DLD1 (cell line): ENCODE results near the gene ZNF836.
"Not testable (repeated sequence)": the region's sequence is repeated elsewhere in the genome, so short reads cannot be mapped to it uniquely, and the experiment has no call there.

Source experiments
- in situ Hi-C: cut with HindIII; loops from 2 replicates; pipeline ENCODE4 v1.10.0; 2017; ENCODE audit warnings: low sequenced_read_pairs

ZNF836 gene

GRCh38 chr19:52171321-52172169 lies at the start of gene ZNF836:
TSS of gene ZNF836 (minus strand) at chr19:52171621. CDS start at chr19:52168072, 3,549 bp downstream.
- in situ Hi-C loops = no loop called here

GRCh38 chr19:52221031-52221430 lies 49.6 kb upstream of the ZNF836 start:
- in situ Hi-C loops = no loop called here

- in situ Hi-C loops = no loop called here
Observed at GRCh38 chr19:52219611-52220010, 48.2 kb upstream of the ZNF836 start.

GRCh38 chr19:52217576-52217975 lies 46.2 kb upstream of the ZNF836 start:
- in situ Hi-C loops = no loop called here

GRCh38 chr19:52216401-52216800 lies 45.0 kb upstream of the ZNF836 start:
- in situ Hi-C loops = no loop called here

GRCh38 chr19:52214241-52214640 lies 42.8 kb upstream of the ZNF836 start:
- in situ Hi-C loops = no loop called here

GRCh38 chr19:52212572-52213255 lies 41.3 kb upstream of the ZNF836 start:
- in situ Hi-C loops = no loop called here

GRCh38 chr19:52211926-52212571 lies 40.6 kb upstream of the ZNF836 start:
- in situ Hi-C loops = no loop called here

GRCh38 chr19:52211203-52211602 lies 39.8 kb upstream of the ZNF836 start:
- in situ Hi-C loops = no loop called here

- in situ Hi-C loops = no loop called here
Observed at GRCh38 chr19:52206481-52206880, 35.1 kb upstream of the ZNF836 start.

- in situ Hi-C loops = not testable (repeated sequence)
Observed at GRCh38 chr19:52200755-52201391, 29.5 kb upstream of the ZNF836 start.

- in situ Hi-C loops = no loop called here
Observed at GRCh38 chr19:52200044-52200443, 28.6 kb upstream of the ZNF836 start.

GRCh38 chr19:52198678-52199077 lies 27.3 kb upstream of the ZNF836 start:
- in situ Hi-C loops = no loop called here

GRCh38 chr19:52197964-52198363 lies 26.5 kb upstream of the ZNF836 start:
- in situ Hi-C loops = no loop called here

GRCh38 chr19:52196256-52196967 lies 25.0 kb upstream of the ZNF836 start:
- in situ Hi-C loops = no loop called here

GRCh38 chr19:52191951-52192350 lies 20.5 kb upstream of the ZNF836 start:
- in situ Hi-C loops = no loop called here

GRCh38 chr19:52191389-52191788 lies 20.0 kb upstream of the ZNF836 start:
- in situ Hi-C loops = no loop called here

GRCh38 chr19:52190487-52191293 lies 19.3 kb upstream of the ZNF836 start:
- in situ Hi-C loops = no loop called here

- in situ Hi-C loops = no loop called here
Observed at GRCh38 chr19:52189735-52190486, 18.5 kb upstream of the ZNF836 start, which contains the start of gene PPP2R1A. TSS of gene PPP2R1A (plus strand) at chr19:52190052. CDS start at chr19:52190097, 45 bp downstream.
